NCI-H1694 (cell line): ENCODE results near the gene PIN1.
"Not testable (repeated sequence)": the region's sequence is repeated elsewhere in the genome, so short reads cannot be mapped to it uniquely, and the experiment has no call there.

Source experiments
- DNase-seq: peaks from one replicate; lab custom pipeline; 2025; lab: John Stamatoyannopoulos, UW

PIN1 gene

DNA sequence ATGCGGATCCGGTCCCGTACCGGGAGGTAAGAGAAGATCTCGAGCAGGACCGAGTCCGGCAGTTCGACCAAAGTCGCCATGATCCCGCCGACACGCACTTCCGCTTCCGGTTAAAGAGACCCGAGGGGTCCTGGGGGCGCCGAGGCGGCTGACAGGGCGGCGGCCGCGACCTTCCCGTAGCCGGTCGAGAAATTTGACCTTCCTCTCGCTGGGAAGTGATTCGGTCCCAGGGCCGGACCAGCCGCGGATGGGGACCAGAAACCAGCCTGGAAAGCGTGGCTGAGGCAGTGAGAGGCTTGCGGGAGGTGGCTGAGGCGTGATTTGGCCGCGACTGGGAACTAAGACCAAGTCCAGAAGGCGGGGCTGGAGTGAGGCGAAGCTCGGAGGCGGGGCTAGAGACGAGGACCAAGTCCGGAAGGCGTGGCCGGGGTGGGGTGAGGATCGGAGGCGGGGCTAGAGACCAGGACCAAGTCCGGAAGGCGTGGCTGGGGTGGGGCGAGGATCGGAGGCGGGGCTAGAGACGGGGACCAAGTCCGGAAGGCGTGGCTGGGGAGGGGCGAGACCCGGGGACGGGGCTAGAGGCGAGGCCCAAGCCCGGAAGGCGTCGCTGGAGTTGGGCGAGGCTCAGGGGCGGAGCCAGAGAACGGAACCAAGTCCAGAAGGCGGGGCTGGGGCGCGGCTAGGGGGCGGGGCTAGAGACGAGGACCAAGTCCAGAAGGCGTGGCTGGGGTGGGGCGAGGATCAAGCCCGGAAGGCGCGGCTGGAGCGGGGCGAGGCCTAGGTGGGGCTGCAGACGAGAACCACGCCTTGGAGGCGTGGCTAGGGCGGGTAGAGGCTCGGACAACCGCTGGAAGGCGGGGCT, 16.2 kb upstream of the PIN1 start, which contains the start of gene FBXL12:
Gene FBXL12 (minus strand): TSS at position 346 of the 862 bp plus-strand sequence. CDS start 266 bp downstream, at position 80.
- DNase-seq = peak; percentile 98

- DNase-seq = no peak
Measured at GRCh38 chr19:9819596-9819909, 15.6 kb upstream of the PIN1 start.

DNA sequence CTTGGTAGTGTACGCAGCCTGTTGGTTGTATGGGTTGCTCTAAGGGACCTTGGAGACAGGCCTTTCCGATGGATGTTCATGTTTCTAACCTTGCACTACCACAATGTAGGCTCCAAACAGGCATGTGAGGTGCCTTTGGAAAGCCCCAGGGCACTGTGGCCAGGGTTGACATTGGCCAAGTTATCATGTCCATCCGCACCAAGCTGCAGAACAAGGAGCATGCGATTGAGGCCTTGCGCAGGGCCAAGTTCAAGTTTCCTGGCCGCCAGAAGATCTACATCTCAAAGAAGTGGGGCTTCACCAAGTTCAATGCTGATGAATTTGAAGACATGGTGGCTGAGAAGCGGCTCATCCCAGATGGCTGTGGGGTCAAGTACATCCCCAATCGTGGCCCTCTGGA, 15.1 kb upstream of the PIN1 start:
- not testable (repeated sequence) for DNase-seq

DNA sequence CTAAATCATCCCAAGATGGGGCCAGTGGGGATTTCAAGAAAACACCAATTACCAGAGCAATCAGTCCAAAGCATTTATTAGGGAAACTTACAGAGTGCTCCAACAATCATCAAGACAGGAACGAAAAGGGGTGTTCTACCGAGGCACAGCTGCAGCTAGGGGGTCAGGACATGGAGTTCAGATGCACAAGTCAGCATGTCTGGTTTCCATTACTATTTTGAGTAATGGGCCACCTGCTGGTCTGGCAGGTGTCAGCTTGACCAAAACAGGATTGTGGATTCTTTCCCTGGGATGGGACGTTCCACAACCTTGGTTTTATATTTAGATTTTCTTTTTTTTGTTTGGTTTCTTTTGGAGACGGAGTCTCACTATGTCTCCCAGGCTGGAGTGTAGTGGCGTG, 11.3 kb upstream of the PIN1 start:
- DNase-seq = no peak

GRCh38 chr19:9827289-9828238, 7.6 kb upstream of the PIN1 start, which contains the start of gene UBL5:
UBL5 (plus strand) TSS chr19:9827918; CDS start chr19:9828338, 420 bp downstream.
- peak; percentile 61 for DNase-seq

DNA sequence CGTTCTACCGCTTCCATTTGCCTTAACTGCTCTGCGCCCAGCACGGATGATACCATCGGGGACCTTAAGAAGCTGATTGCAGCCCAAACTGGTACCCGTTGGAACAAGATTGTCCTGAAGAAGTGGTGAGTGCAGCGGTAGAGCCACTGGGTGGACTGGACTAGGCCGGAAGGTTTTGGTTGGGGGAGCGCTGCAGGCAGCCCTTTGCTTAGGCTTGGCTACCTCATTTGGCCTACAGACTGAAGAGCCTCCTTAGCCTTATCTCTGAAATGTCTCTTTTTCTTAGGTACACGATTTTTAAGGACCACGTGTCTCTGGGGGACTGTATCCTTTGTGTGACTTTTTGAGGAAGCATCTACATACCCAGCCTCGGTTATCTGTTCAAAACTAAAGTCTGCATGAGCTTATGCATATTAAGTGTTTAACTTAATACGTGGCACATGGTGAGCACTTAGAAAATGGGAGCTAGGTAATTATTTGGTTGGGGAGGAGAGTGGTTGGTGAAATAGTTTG, 6.5 kb upstream of the PIN1 start:
- no peak for DNase-seq

DNA sequence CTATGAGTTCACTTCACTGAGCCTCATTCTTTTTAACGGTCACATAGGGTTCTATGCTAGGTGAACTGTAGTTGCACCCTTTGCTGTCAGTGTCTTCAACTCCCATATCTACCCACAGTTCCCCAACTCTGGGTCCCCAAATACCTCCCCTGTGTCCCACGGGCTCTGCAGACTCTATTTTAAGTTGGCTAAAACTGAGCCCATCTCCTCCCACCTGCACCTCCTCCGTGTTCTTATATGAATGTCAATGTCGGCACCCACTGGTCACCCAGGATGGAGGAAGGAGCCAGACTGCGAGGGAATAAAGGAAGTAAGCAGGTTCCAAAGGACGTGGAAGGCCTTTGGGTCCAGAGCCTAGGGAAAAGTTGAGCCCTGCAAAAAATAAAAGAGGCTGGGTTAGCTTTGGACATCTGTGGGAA, 802 bp upstream of the PIN1 start:
- no peak for DNase-seq

DNA sequence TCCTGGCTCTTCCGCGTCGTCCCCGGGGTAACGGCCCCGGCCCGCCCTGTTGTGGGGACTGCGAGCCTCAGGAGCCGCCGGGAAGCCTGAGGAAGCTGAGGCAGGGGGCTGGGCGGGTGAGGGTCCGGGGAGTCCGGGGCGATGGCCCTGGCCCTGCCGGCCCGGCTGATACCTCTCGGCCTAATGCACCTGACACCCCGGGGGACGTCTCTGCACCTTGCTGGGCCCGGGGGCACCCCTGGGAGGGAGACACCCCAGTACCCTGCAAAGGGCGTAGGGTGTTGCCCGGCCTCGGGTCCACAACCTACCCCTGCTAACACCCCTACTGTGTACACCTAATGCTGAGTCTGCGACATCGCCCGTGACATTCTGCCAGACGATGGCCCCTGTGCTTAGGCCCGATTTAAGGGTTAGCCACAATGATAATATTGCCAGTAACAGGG, 410 bp downstream of the PIN1 start:
- no peak for DNase-seq

- no peak for DNase-seq
Measured at GRCh38 chr19:9836021-9836420, 903 bp downstream of the PIN1 start.

DNA sequence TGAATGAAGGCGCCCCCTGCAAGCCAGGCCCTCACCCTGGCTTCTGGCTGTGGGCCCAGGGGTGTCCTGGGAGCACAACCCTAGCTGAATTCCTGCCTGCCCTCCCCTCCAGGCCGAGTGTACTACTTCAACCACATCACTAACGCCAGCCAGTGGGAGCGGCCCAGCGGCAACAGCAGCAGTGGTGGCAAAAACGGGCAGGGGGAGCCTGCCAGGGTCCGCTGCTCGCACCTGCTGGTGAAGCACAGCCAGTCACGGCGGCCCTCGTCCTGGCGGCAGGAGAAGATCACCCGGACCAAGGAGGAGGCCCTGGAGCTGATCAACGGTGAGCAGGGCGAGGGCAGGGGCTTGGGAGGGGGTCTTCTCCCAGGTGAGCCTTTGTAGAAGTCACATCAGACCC, 3.2 kb downstream of the PIN1 start:
- DNase-seq = no peak

GRCh38 chr19:9839415-9839814, 4.3 kb downstream of the PIN1 start:
- DNase-seq = no peak

DNA sequence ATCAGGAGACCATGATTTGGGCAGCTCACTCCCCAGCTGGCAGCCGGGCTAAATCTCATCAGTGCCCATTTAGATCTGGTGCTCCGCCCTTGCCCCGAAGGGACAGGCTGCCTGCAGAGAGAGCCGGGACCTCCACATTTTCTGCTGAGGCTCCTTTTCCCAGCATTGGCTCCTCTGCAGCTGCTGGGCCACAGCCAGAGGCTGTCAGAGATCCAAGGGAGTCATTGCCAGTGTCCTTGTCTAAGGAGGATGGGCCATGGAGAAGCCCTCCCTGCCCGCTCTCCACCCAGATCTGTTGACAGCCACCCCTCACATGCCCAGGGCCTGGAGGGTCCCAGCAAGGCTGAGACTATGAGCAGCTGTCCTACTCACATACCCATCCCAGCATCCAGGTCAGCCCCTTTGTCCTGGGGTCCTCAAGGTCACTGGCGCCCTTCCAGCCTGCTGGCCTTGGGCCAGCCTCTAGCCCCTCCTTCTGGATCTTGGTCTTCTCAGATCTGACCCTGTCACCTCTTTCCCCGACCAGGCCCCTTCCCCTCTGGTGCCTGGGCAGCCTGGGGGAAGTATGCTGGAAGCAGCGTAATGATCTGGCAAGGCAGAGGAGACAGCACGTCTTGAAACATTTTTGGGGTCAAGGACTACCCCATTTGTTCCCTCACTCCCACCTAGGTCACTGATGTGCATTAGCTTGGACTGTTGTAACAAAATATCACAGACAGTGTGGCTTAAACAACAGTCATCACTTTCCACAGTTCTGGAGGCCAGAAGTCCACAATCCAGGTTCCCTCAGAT, 7.9 kb downstream of the PIN1 start:
- DNase-seq = no peak

DNA sequence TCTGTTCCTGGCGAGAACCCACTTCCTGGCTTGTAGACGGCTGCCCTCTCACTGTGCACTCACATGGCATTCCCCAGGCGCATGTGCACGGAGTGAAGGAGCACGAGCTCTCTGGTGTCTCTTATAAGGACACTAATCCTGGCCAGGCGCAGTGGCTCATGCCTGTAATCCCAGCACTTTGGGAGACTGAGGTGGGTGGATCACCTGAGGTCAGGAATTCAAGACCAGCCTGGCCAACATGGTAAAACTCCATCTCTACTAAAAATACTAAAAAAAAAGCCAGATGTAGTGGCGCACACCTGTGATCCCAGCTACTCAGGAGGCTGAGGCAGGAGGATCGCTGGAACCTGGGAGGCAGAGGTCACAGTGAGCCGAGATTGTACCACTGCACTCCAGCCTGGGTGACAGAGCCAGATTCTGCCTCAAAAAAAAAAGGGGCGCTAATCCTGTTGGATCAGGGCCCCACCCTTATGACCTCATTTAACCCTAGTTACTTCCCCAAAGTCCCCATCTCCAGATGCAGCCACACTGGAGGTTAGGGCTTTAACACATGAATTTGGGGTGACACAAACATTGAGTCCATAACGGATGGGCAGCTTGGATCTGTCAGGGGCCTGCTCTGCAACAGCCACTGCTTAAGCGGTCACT, 8.6 kb downstream of the PIN1 start:
- DNase-seq = not testable (repeated sequence)

DNA sequence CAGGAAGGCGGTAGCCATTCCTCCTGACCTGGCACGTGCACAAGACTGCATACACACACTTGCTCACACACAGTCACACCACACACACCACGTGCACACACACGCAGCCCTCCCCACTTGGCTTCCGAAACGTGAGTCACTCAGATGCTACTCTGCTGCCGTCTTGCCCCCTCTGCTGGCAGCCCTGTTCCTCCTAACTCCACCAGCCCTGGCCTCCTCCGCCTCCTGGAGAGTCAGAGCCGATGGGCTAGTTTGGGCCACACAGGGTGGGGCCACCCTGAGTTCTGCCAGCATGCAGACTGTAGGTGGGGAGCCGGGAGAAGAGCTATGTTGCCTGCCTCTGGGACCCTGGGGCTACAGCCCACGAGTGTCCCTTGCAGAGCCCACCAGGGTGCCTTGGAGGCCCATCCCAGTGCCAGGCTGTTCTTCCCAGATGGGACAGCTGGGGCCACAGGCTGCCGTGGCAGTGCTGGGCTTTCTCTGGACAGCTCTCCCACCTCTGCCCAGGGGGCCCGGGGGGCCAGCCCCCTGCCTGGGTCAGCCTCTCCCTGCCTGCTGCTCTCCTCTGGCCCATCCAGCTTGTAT, 12.1 kb downstream of the PIN1 start:
- DNase-seq = peak; percentile 22

- DNase-seq = no peak
Measured at GRCh38 chr19:9848060-9848459, 12.9 kb downstream of the PIN1 start.

GRCh38 chr19:9848762-9849161, 13.6 kb downstream of the PIN1 start:
- DNase-seq = peak; percentile 55

DNA sequence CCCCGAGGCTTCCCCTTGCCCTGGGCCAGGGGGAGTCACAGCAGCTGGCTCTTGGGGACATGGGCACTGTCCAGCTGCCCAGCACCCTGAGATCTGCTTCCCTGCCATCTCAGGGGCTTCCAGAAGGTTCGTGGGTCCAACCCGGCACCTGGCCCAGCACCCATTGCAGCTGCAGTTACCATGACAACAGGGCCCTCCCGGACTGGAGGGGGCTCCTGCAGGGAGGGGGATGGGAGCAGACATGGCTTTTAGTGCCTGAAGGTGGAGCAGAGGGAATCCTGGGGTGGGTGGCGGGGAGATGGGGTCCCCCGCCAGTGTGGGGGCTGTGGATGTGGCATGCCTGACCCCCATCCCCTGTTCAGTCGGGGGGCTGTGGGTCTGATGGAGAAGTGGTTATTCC, 14.7 kb downstream of the PIN1 start:
- DNase-seq = no peak

GRCh38 chr19:9850235-9850959, 15.3 kb downstream of the PIN1 start:
- DNase-seq = peak; percentile 64

- DNase-seq = no peak
Measured at GRCh38 chr19:9854282-9854846, 19.2 kb downstream of the PIN1 start.

- no peak for DNase-seq
Measured at GRCh38 chr19:9856609-9857008, 21.5 kb downstream of the PIN1 start.
